Measurements from ENCODE around the gene LY6G6C. TPM values are rescaled to one million over a fixed set of nuclear protein-coding genes. Genes with fewer than 3 reads are reported as not detected.

LY6G6C gene, protein sequence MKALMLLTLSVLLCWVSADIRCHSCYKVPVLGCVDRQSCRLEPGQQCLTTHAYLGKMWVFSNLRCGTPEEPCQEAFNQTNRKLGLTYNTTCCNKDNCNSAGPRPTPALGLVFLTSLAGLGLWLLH
- not detected for total RNA-seq

DNA sequence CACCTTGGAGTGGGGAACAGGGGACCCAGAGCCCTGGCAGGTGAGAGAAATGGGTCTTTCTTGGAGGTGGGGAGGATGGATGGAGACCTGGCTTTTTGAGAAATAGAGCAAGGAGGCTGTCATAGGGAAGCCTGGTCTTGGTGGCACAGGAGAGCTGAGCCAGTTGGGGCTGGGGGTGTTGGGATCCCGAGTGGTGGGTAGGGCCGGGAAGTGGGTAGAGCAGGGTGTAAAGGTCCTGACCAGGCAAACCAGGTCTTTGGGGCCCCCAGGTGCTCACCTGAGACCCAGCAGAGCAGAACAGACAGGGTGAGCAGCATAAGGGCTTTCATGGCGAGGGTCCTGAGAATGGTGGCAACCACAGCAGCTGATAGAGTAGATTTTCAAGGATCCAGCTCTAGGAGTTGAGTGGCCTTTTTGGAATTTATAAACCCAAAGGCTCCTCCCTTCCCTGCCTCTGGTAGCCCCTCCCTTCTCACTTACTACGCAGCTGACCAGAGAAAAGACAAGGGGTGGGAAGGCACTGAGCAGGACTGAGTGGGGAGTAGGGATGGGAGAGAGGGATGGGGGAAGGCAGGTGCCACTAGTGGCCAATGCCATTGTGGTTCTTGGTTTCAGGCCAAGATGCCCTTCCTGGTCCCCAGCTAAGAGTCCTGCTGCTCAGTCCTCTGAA is at the start of gene LY6G6C:
LY6G6C (minus strand) TSS at position 396 of the 670 bp plus-strand sequence; CDS start at position 329, 67 bp downstream.
- Mint-ChIP-seq H3K36me3 (ENCODE audit: low read depth) (peaks cover 10% of the 10 kb centered on the region), H3K9me3 (no peaks in the 10 kb centered on the region), H3K4me3 (no peak within 1 kb of the TSS), H3K4me1 (peaks cover 17% of the 10 kb centered on the region), H3K27ac (no peak within 1 kb of the TSS), H3K27me3 (peaks cover 4% of the 10 kb centered on the region)
- DNase-seq = no peak
- POLR2A ChIA-PET = no interaction called here
- CTCF ChIA-PET = interaction anchor here (0.6 kb wide), 1 partner anchor 108 kb away, joined by 3 read pairs; no protein-coding TSS in a partner anchor

DNA sequence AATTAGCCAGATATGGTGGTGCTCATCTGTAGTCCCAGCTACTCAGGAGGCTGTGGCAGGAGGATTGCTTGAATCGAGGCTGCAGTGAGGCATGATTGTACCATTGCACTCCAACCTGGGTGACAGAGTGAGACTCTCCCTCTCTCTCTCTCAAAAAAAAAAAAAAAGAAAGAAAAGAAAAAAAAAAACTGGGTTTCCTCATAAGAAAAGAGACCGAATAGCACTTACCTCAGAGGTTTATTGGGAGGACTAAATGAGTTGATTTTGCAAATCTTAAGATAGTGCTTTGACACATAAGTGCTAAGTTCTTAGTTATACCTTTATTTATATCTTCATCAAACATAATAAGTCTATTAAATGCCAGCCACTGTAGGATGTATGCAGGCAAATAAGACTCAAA is 49.3 kb upstream of the LY6G6C start:
- H3K36me3 Mint-ChIP-seq (ENCODE audit: low read depth) = peaks cover 24% of the 10 kb centered on the region

DNA sequence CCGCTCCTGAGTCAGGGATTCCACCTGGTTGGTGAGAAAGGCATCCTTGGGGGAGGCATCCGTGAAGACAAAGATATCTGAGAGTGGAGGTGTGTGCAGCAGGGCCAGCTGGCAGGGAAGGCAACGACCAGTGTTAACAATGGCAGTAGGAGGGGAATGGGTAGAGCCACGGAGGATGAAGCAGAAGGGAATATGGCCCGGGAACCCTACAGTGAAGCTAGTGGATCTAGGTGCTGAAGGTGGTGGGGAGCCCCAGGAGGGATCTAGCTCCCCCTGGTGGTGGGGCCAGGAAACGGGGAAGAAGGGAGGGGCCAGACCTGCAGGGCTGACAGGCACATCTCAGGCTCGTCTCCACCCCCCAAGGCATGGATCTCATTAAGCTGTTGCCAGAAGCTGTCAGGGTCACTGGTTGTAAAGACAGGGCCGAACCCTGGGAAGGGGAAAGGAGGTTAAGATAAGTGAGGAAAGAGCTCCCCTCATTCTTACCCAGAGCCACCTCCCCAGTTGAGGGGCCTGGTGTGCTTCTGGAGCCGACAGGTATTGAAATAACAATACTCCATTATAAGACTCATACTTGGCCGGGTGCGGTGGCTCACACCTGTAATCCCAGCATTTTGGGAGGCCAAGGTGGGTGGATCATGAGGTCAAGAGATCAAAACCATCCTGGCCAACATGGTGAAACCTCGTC is 48.3 kb upstream of the LY6G6C start:
- DNase-seq = peak; percentile 86
- CTCF ChIA-PET = interaction anchor here (0.6 to 5.5 kb wide), 45 partner anchors 8 to 170 kb away, joined by 3 to 88 read pairs (median 5); partner anchors contain the start of genes ABHD16A, CLIC1, DDAH2 and GPANK1
- H3K9me3 Mint-ChIP-seq = no peaks in the 10 kb centered on the region
- no peak overlapping the region for H3K4me3 Mint-ChIP-seq
- peak overlapping the region; percentile 57 for H3K27ac Mint-ChIP-seq
- H3K4me1 Mint-ChIP-seq = peaks cover 37% of the 10 kb centered on the region
- POLR2A ChIA-PET = interaction anchor here (0.8 to 8.2 kb wide), 11 partner anchors 9 to 202 kb away, joined by 3 to 103 read pairs (median 4); partner anchors contain the start of genes ABHD16A, CLIC1, CSNK2B and DXO
- H3K27me3 Mint-ChIP-seq = no peaks in the 10 kb centered on the region
- H3K36me3 Mint-ChIP-seq (ENCODE audit: low read depth) = peaks cover 23% of the 10 kb centered on the region

More for the DNA sequence above, 49.3 kb upstream of the LY6G6C start:
- Mint-ChIP-seq H3K4me3 (no peak overlapping the region), H3K27me3 (no peaks in the 10 kb centered on the region), H3K4me1 (peaks cover 47% of the 10 kb centered on the region), H3K9me3 (no peaks in the 10 kb centered on the region), H3K27ac (peak overlapping the region; percentile 72)
- ChIA-PET POLR2A (interaction anchor here (0.8 to 8.2 kb wide), 6 partner anchors 16 to 201 kb away, joined by 3 to 103 read pairs (median 4); partner anchors contain the start of genes CLIC1, CSNK2B, DXO and HSPA1B), CTCF (interaction anchor here (0.7 to 5.5 kb wide), 19 partner anchors 12 to 169 kb away, joined by 3 to 88 read pairs (median 7); partner anchors contain the start of genes ABHD16A, DDAH2, GPANK1 and HSPA1A)
- DNase-seq = no peak

DNA sequence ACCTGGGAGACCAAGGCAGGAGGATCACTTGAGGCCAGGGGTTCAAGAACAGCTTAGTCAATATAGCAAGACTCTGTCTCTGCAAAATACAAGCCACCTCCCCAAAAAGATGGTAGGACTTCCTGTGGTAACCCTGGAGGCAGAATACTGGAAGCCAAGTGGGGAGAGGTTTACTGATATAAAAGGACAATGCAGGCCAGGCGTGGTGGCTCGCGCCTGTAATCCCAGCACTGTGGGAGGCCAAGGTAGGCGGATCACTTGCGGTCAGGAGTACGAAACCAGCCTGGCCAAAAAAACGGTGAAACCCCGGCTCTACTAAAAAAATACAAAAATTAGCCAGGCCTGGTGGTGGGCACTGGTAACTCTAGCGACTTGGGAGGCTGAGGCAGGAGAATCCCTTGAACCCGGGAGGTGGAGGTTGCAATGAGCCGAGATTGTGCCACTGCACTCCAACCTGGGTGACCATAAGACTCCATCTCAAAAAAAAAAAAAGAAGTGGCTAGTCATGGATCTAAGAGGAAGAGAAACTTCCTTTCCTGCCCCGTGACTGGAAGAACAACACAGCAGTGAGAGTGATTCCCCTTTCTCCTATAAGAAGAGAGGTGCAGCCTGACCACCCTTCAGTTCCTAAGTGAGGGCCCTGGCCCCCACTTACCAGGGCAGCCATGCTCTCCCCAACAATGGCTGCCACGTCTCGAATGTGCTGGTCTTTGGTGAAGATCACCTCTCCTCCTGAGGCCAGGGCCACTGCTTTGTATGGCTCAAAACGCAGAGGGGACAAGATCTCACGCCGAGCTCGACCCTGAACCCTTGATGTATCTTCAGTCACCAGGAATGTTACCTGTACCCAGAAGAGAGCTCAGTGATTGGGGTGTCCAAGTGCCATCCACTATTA is 47.1 kb upstream of the LY6G6C start:
- ChIA-PET POLR2A (interaction anchor here (0.7 to 8.2 kb wide), 3 partner anchors 28 to 39 kb away, joined by 3 to 103 read pairs (median 7); partner anchors contain the start of genes CLIC1, DDAH2 and MSH5), CTCF (interaction anchor here (0.9 to 5.5 kb wide), 16 partner anchors 9 to 117 kb away, joined by 3 to 88 read pairs (median 10); partner anchors contain the start of genes CLIC1, DDAH2, LSM2 and MSH5)
- no peak for DNase-seq
- Mint-ChIP-seq H3K36me3 (ENCODE audit: low read depth) (peaks cover 25% of the 10 kb centered on the region), H3K27me3 (no peaks in the 10 kb centered on the region), H3K27ac (no peak overlapping the region), H3K4me1 (peaks cover 43% of the 10 kb centered on the region), H3K9me3 (no peaks in the 10 kb centered on the region), H3K4me3 (no peak overlapping the region)

DNA sequence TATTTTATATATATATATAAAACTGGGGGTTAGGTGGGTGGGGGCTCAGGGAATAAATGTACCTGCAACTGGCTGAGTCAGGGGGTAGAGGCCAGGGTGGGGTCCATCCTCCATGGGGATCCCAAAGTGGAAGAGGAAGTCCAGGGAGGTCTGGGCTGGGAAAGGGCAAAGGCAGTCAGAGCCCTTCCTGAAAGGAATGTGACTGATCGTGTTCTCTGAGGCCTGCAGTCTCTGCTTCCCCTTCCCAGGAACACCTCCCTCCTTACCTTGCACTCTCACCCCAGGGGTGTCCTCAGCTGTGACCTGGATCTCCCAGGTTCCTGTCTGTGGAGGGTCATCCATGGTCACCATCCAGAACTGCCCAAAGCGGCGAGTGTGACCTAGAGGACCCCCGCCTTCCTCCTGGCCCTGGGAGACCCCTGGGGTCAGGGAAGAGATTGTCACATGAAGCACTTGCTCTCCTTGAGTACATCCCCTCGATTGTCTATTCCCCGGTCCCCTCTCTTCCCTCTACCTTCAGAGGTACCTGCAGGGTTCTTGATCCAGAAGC is 45.6 kb upstream of the LY6G6C start:
- H3K9me3 Mint-ChIP-seq = no peaks in the 10 kb centered on the region
- peaks cover 30% of the 10 kb centered on the region for H3K36me3 Mint-ChIP-seq (ENCODE audit: low read depth)
- no peak overlapping the region for H3K4me3 Mint-ChIP-seq
- peaks cover 36% of the 10 kb centered on the region for H3K4me1 Mint-ChIP-seq
- H3K27ac Mint-ChIP-seq = no peak overlapping the region
- POLR2A ChIA-PET = interaction anchor here (0.5 to 1.1 kb wide), 2 partner anchors 26 to 30 kb away, joined by 3 read pairs; partner anchors contain the start of gene CLIC1
- no peaks in the 10 kb centered on the region for H3K27me3 Mint-ChIP-seq
- DNase-seq = no peak
- CTCF ChIA-PET = interaction anchor here (0.7 to 0.9 kb wide), 2 partner anchors 27 to 28 kb away, joined by 3 read pairs; partner anchors contain the start of gene MSH5

DNA sequence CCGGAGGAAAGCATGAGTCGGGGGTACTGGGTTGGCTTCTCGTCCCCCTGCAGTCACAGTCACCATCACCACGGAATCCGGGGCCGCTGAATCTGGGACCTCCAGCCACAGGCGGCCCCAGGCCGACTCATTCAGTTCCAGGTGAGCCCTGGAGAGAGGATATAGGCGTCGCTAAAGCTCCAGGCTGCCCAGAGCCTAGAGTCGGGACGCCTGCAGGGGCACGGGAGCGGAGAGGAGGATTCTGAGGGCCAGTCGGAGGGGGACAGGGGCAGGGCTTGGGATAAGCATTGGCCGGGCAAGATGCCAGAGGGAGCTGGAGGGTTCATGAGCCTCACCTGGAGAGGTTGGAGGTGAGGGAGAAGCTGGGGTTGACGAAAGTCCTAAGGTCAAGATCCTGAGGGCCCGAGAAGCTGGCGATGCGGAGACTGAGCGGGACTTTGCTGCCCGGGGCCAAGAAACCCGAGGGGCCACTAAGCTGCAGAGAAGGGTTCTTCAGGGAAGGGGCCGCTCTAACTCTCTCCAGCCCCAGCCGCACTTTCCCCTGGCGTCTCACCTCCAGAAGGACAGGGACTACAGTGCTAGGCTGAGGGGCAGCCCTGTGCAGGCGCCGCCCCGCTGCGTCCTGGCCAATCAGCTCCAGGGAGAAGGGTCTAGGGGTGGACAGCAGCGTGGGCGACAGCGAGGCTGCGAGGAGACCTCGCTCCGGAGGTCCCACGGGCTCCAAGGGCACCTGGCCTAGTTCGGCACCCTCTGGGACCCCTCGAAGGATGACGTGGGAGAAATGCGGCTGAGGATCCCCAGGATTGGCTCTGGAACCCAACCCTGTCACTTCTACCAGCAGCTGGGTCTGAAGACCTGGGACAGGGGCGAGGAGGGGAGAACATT is 44.6 kb upstream of the LY6G6C start:
- peaks cover 32% of the 10 kb centered on the region for H3K36me3 Mint-ChIP-seq (ENCODE audit: low read depth)
- peaks cover 29% of the 10 kb centered on the region for H3K4me1 Mint-ChIP-seq
- H3K27ac Mint-ChIP-seq = no peak overlapping the region
- ChIA-PET POLR2A (interaction anchor here (0.8 to 1.1 kb wide), 4 partner anchors 9 to 63 kb away, joined by 3 to 4 read pairs (median 3); partner anchors contain the start of genes ABHD16A, CLIC1 and VARS1), CTCF (interaction anchor here (1.0 to 1.3 kb wide), 2 partner anchors 25 to 28 kb away, joined by 3 read pairs; no protein-coding TSS in a partner anchor)
- H3K9me3 Mint-ChIP-seq = no peaks in the 10 kb centered on the region
- no peaks in the 10 kb centered on the region for H3K27me3 Mint-ChIP-seq
- no peak for DNase-seq
- H3K4me3 Mint-ChIP-seq = no peak overlapping the region

DNA sequence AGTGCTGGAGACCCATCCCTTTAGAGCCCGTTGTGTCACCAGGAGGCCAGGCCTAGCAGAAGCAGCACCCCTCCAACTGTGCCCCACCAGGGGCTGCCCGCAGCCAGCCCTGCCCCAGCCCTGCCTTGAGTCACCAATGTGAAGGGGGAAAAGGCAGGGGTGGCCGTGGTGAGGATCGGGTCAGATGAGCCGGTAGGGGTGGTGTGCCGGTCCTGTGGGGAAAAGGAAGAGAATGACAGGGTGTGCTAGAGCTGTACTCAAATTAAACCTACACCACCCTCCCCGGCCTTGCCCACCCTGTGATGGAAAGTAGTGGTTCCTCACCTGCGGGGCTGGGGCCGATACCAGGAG is 44.0 kb upstream of the LY6G6C start:
- ChIA-PET POLR2A (interaction anchor here (1.0 kb wide), 2 partner anchors 8 to 30 kb away, joined by 3 to 4 read pairs; partner anchors contain the start of gene VARS1), CTCF (interaction anchor here (1.0 to 1.3 kb wide), 2 partner anchors 24 to 27 kb away, joined by 3 read pairs; no protein-coding TSS in a partner anchor)
- no peak for DNase-seq
- Mint-ChIP-seq H3K4me3 (no peak overlapping the region), H3K27me3 (no peaks in the 10 kb centered on the region), H3K4me1 (peaks cover 24% of the 10 kb centered on the region), H3K9me3 (no peaks in the 10 kb centered on the region), H3K27ac (no peak overlapping the region), H3K36me3 (ENCODE audit: low read depth) (peaks cover 38% of the 10 kb centered on the region)

DNA sequence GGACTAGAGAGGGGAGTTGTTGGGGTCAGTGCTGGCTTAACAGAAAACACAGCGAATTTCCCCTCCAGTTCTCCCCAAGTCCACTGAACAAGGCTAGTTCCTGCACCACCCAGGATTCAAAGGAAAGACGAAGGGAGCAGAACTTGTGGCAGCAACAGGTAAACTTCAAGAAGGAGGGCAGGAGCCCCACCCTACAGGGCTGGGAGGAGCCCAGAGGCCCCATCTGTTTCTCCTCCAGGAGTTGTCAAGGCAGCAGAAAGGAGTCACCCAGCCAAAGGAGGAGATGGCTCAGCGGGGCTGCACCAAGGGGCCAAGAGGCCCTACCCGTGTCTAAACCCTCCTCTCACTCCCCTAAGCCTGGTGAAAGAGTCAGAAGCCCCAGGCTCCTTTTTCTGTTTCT is 42.7 kb upstream of the LY6G6C start:
- POLR2A ChIA-PET = no interaction called here
- H3K27ac Mint-ChIP-seq = no peak overlapping the region

DNA sequence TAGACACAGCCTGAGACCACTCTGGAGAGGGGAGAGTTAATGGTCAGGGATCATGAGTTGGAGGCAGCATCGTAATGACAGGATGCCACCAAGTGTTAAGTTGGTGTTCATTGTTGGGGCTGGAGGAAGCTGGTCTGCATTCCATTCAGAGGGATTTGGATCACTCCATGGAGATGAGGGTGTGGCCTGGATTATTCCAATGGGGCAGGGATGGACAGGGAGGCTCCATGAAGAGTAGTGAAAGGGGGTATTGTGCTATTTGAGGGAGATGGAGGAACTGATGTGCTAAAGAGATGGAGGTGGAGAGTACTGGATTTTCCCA is 42.0 kb upstream of the LY6G6C start:
- Mint-ChIP-seq H3K4me3 (no peak overlapping the region), H3K27ac (peak overlapping the region; percentile 2), H3K36me3 (ENCODE audit: low read depth) (peaks cover 36% of the 10 kb centered on the region), H3K9me3 (no peaks in the 10 kb centered on the region), H3K4me1 (peaks cover 14% of the 10 kb centered on the region), H3K27me3 (no peaks in the 10 kb centered on the region)
- DNase-seq = no peak
- POLR2A ChIA-PET = no interaction called here
- CTCF ChIA-PET = interaction anchor here (0.6 kb wide), 1 partner anchor 26 kb away, joined by 3 read pairs; no protein-coding TSS in a partner anchor

More for the DNA sequence above, 42.7 kb upstream of the LY6G6C start:
- CTCF ChIA-PET = interaction anchor here (1.3 kb wide), 1 partner anchor 53 kb away, joined by 3 read pairs; no protein-coding TSS in a partner anchor
- H3K27me3 Mint-ChIP-seq = no peaks in the 10 kb centered on the region
- no peaks in the 10 kb centered on the region for H3K9me3 Mint-ChIP-seq
- no peak for DNase-seq
- peaks cover 39% of the 10 kb centered on the region for H3K36me3 Mint-ChIP-seq (ENCODE audit: low read depth)
- H3K4me3 Mint-ChIP-seq = no peak overlapping the region
- peaks cover 16% of the 10 kb centered on the region for H3K4me1 Mint-ChIP-seq

DNA sequence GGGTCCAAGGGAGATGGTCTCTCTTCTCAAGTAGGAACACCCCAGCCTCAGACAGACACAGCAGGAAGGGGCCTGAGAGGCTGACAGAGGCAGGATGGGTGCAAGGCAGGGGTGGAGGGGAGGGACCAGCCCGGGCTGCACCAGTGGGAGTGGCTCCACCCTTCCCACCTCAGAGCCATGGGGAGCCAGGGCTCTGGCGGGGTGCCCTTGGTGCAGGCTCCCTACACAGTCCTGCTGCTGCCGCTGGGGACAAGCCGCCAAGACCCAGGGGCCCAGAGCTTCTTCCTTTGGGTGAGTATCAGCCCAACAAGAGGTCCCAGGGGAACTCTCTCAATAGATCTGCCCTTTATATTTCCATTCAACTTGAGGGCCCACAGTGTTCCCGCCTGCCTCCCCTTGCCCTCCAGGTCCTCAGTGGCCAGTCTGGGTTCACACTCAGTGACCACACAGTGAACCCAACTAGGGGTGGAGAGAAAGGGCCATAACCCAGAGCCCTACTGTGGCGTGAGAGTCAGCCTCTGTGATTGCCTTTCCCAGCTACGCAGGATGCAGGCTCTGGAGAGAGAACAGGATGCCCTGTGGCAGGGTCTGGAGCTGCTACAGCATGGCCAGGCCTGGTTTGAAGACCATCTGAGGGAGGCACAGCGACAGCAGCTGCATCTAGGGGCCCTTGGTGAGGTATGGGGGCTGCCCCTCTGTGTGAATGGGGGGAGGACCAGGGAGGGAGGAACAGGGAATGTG is 41.5 kb upstream of the LY6G6C start:
- ChIA-PET CTCF (interaction anchor here (0.6 kb wide), 1 partner anchor 27 kb away, joined by 3 read pairs; no protein-coding TSS in a partner anchor), POLR2A (no interaction called here)
- H3K27me3 Mint-ChIP-seq = no peaks in the 10 kb centered on the region
- H3K27ac Mint-ChIP-seq = peak overlapping the region; percentile 2
- peaks cover 34% of the 10 kb centered on the region for H3K36me3 Mint-ChIP-seq (ENCODE audit: low read depth)
- no peak overlapping the region for H3K4me3 Mint-ChIP-seq
- DNase-seq = no peak
- H3K9me3 Mint-ChIP-seq = no peaks in the 10 kb centered on the region
- peaks cover 11% of the 10 kb centered on the region for H3K4me1 Mint-ChIP-seq
